ENCODE measurements around the gene ISY1.

The ISY1 gene

DNA sequence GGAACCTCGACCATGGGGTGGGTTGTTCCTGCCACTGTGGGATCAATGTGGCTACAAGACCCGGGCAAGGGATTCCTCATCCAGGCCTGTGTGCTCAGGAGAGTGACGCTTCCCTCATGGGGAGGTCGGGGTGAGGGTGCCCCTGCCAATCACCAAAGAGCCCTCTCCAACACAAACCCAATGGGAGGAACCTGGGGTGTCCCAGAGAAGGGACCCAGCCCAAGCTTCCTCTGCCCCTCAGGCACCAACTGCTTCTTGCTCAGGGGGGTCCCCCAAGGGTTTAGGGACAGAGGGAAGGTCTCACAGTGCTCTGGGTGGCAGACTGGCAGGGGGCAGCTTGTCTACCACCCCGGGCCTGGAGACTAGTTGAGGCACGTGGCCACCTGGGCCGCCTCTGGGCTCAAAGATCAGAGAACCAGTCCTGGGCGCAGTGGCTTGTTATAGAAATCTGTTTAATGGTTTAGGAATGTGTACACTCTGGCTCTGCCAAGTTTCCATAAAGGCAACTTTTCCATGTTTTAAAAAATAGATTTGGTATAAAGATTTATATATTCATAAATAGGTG, 73.6 kb downstream of the ISY1 start:
- DNase-seq (ENCODE audit: low read depth) = no peak

DNA sequence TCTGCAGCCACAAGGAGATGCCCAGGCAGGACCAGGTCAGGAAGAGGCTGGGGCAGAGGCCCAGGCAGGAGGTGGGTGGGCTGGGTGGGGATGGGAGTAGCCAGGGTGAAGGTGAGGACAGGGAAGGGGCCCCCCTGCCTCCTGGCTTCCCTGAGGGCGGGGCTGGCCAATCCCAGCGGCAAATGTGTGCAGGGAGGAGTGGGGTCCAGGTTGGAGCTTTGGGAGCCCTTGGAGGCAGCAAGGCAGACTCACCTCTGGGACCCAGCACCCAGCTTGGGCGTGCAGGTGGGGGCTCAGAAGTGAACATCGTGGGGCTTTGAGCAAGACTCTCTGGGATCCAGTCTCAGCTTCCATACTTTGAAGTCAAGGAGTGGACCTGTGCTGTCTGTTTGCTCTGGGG, 75.0 kb downstream of the ISY1 start:
- no peak for DNase-seq (ENCODE audit: low read depth)

DNA sequence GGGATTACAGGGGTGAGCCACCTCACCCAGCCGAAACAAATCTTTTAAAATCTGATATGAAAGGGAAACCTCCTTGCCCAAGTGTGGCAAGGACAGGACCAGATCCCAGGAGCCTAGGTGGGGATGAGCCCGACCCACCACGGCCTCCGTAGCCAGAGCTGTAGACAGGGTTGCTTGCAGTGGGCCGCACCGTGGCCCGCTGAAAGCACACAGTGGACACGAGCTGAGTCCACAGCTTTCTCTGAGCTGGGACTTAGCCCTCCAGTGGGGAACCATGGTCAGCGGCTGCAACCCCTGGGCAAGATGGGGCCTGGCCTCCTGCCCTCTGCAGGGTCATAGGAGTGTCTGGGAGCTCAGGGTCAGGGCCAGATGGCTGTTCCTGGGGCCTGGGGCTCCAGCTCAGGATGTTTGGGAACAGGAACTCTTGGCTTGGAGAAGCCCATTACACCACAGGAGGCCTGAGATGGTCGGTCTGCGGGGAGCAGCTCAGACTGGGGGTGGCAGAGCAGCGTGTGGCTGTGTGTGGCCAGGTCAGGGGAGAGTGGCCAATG, 75.6 kb downstream of the ISY1 start:
- no peak for DNase-seq (ENCODE audit: low read depth)

- no peak for DNase-seq (ENCODE audit: low read depth)
Observed at GRCh38 chr3:129084501-129084900, 76.4 kb downstream of the ISY1 start.

DNA sequence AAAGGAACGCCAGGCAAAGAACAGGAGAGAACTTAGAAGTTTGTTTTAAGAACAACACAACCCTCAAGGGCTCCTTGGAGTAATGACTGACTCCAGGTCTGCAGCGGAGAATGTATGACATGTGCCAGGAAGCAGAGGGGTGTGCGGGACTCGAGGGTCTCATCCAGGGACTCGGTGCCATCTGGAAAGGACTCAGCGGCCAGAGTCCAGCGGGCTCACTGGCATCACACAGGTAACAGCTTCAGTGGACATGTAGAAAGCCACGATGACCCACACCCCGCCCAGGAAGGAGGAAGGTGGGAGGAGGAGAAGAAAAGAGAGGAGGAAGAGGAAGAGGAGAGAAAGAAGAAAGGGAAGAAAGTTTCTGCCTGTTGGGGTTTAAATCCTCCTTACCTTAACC, 78.8 kb downstream of the ISY1 start:
- DNase-seq (ENCODE audit: low read depth) = no peak

DNA sequence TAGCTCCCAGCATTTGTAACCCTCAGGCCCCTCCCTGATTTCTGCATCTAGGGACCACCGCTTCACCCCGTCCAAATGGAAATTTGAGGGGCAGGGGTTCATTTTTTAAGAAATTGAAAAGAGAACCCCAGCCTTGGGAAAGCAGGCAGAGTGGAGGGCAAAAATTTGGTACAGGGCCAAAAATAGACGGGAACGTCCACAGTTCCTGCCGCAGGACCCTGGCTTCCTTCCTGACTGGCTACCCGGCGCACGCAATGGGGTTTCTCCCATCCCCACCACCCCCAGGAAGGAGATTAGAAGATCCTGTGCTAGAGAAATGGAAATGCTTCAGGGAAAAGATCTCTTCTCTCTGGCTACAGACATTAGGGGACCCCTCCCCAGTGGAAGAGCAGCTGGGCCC, 79.4 kb downstream of the ISY1 start:
- DNase-seq (ENCODE audit: low read depth) = no peak

- DNase-seq (ENCODE audit: low read depth) = no peak
Observed at GRCh38 chr3:129078510-129078909, 82.4 kb downstream of the ISY1 start.

Data from stimulated activated CD8-positive, alpha-beta memory T cell treated with anti-CD3 and anti-CD28 coated beads, Interleukin-15, amount 100 ng/mL, for 24 hours (primary cell).